Stimulated activated memory B cell treated with anti-CD40 and anti-IgM and Interleukin-4, amounts not matched to agents 10 μg/mL and 1 μg/mL and 100 μg/mL, for 72 hours (primary cell): ENCODE data around the gene NHS.

Experiments used
- ATAC-seq: fragments of 150-1000 bp; cut with Tn5 transposase; 2 replicates; pipeline ENCODE4 v1.10.0; 2021
- H3K27ac Mint-ChIP-seq: one replicate; pipeline ENCODE4 v1.8.0; 2022; ENCODE audit warnings: mild to moderate bottlenecking, mixed read lengths
- H3K27me3 Mint-ChIP-seq: one replicate; pipeline ENCODE4 v1.8.0; 2022; ENCODE audit warnings: mixed read lengths
- H3K36me3 Mint-ChIP-seq: one replicate; pipeline ENCODE4 v1.8.0; 2022; ENCODE audit warnings: mixed read lengths
- H3K4me1 Mint-ChIP-seq: one replicate; pipeline ENCODE4 v1.8.0; 2022; ENCODE audit warnings: mixed read lengths
- H3K4me3 Mint-ChIP-seq: one replicate; pipeline ENCODE4 v1.8.0; 2022; ENCODE audit warnings: mild to moderate bottlenecking, moderate library complexity, mixed read lengths
- H3K9me3 Mint-ChIP-seq: one replicate; pipeline ENCODE4 v1.8.0; 2022; ENCODE audit warnings: mixed read lengths

The NHS gene

DNA sequence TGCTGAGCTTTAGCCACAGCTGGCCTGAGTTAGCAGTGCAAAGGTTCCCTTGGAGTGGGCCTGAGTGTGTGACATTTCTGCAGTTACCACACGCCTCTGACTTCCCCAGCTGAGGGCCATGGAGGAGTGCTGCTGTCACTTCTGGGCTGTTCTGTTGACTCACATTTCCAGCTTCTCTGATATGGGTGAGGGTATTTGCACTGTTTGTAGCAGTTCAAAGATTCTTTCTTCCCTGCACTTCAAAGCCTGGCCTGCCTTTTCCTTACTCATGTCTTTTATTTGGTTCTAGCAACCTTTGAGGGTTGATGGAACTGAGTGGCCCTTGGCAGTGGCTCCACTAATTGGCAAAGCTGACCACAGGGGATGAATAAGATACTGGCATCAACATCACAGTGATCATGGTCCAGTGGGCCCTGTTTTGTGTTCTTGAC is 335.9 kb downstream of the NHS start:
- H3K36me3 Mint-ChIP-seq: no peaks in the 10 kb centered on the region
- no peak overlapping the region for H3K4me3 Mint-ChIP-seq
- H3K27ac Mint-ChIP-seq: no peak overlapping the region
- no peaks in the 10 kb centered on the region for H3K9me3 Mint-ChIP-seq
- no peaks in the 10 kb centered on the region for H3K4me1 Mint-ChIP-seq
- no peaks in the 10 kb centered on the region for H3K27me3 Mint-ChIP-seq
- no peak for ATAC-seq

DNA sequence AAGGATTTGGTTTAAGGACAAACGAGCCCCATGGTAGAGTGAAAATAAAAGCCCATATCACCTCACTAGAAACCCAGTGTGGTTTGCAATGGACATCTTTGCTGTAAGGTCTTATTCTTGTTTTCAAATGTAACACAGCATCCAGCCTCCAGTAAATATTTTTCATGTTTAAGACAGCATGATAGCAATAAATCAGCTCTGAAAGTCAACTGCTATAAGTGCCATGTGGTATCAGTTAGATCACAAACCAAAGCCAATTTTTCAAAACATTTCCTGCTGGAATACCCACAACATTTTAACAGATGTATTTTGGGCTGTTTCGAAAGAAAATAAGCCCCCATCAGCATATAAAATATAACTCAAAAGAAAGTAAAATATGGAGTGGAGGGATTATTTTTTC is 338.3 kb downstream of the NHS start:
- no peaks in the 10 kb centered on the region for H3K27me3 Mint-ChIP-seq
- no peak overlapping the region for H3K4me3 Mint-ChIP-seq
- no peaks in the 10 kb centered on the region for H3K36me3 Mint-ChIP-seq
- H3K9me3 Mint-ChIP-seq: peaks cover under 1% of the 10 kb centered on the region
- H3K27ac Mint-ChIP-seq: no peak overlapping the region
- ATAC-seq: no peak
- H3K4me1 Mint-ChIP-seq: no peaks in the 10 kb centered on the region

DNA sequence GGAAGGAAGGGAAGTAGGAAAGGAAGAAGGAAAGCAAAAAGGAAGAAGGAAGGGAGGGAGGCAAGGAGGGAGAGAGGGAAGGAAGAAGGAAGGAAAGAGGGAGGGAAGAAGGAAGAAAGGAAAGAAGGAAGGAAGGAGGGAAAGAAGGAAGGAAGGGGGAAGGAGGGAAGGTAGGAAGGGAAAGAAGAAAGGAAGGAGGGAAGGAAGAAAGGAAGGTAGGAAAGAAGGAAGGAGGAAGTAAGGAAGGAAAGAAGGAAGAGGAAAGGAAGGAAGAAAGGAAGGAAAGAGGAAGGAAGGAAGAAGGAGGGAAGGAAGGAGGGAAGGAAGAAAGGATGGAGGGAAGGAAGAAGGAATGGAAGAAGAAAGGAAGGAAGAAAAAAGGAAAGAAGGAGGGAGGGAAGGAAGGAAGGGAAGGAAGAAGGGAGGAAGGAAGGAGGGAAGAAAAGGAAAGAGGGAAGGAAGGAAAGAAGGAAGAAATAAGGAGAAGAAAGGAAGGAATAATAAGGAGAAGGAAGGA is 343.7 kb downstream of the NHS start:
- Mint-ChIP-seq H3K4me1 (no peaks in the 10 kb centered on the region), H3K4me3 (no peak overlapping the region), H3K27ac (no peak overlapping the region), H3K27me3 (no peaks in the 10 kb centered on the region), H3K36me3 (no peaks in the 10 kb centered on the region), H3K9me3 (peaks cover 7% of the 10 kb centered on the region)
- ATAC-seq: no peak

DNA sequence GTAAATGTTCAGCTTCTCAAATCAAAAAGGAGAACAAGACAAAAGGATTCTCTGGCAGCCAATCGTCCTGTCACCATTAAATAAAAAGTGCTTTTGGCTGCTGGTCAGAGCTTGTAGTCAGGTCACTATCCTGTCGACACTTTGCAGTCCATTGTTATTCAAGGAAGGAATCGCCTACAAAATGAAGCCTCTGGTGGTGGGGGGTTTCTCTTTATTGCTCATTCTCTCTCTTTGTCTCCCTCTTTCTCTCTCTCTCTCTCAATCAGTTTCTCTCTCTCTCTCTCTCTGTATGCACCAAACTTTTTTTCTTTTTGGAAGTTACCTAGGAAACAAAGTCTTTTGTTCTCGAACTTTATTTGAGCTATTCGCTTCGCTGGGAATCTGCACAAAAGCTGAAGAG is 344.7 kb downstream of the NHS start:
- Mint-ChIP-seq H3K9me3 (peaks cover 7% of the 10 kb centered on the region), H3K27ac (no peak overlapping the region), H3K4me3 (no peak overlapping the region), H3K27me3 (no peaks in the 10 kb centered on the region), H3K36me3 (no peaks in the 10 kb centered on the region), H3K4me1 (no peaks in the 10 kb centered on the region)
- no peak for ATAC-seq

DNA sequence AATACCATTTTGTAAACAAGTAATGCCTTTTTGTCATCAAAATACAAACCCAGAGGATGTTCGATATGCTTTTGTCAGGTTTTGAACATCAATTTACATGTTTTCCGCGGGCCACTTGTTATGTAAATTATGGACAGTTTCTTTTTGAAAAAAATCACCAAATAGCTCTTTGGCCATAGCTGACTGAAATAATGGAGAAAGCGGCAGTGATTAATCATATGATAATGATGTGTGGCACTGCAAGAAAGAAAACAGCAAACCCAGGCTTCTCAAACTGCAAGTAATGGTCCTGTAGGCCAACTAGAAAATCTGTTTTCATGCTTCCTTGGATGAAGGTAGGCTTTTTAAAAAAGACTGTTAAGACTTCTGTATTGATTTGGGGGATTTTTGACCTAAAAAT is 346.7 kb downstream of the NHS start:
- H3K4me3 Mint-ChIP-seq: no peak overlapping the region
- H3K4me1 Mint-ChIP-seq: no peaks in the 10 kb centered on the region
- H3K27me3 Mint-ChIP-seq: no peaks in the 10 kb centered on the region
- no peak for ATAC-seq
- H3K27ac Mint-ChIP-seq: no peak overlapping the region
- H3K9me3 Mint-ChIP-seq: peaks cover 7% of the 10 kb centered on the region
- no peaks in the 10 kb centered on the region for H3K36me3 Mint-ChIP-seq

DNA sequence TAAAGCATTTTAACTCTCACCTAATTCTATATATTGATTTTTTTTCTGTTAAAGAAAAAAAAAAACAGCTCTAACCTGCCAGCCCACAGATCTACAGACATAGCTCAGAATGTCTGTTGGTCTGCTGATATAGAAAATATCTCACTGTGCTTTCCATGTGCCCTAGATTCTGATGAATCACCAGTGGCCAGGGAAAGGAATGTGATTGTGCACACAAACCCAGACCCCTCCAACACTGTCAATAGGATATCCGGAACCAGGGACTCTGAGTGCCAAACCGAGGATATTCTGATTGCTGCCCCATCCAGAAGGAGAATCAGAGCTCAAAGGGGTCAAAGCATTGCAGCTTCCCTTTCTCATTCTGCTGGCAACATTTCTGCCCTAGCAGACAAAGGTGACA is 350.2 kb downstream of the NHS start:
- Mint-ChIP-seq H3K4me1 (no peaks in the 10 kb centered on the region), H3K27ac (no peak overlapping the region), H3K9me3 (no peaks in the 10 kb centered on the region), H3K36me3 (no peaks in the 10 kb centered on the region), H3K27me3 (no peaks in the 10 kb centered on the region), H3K4me3 (no peak overlapping the region)
- no peak for ATAC-seq

DNA sequence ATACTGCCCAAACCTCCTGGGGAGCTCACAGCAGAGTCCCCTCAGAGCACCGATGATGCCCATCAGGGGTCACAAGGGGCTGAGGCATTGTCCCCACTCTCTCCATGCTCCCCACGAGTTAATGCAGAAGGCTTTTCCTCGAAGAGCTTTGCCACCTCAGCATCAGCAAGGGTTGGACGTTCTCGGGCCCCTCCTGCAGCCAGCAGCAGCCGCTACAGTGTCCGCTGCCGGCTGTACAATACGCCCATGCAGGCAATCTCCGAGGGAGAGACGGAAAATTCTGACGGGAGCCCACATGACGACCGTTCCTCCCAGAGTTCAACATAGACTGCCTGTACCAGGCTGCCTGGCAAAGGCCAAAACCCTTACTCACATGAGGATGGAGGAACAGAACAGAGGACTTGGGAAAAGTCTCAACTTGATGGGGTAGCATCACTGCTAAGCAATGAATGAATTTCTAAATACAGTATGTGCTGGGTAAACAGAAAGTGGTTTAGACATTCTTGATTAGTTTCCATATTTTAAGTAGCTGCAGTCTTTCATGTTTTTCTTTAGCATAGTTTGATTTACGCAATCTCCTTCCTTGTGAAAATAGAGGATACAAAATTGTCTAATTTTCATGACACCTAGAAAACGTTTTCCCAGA is 357.3 kb downstream of the NHS start:
- Mint-ChIP-seq H3K4me1 (no peaks in the 10 kb centered on the region), H3K27ac (no peak overlapping the region), H3K36me3 (no peaks in the 10 kb centered on the region), H3K9me3 (no peaks in the 10 kb centered on the region), H3K4me3 (no peak overlapping the region), H3K27me3 (no peaks in the 10 kb centered on the region)
- no peak for ATAC-seq

DNA sequence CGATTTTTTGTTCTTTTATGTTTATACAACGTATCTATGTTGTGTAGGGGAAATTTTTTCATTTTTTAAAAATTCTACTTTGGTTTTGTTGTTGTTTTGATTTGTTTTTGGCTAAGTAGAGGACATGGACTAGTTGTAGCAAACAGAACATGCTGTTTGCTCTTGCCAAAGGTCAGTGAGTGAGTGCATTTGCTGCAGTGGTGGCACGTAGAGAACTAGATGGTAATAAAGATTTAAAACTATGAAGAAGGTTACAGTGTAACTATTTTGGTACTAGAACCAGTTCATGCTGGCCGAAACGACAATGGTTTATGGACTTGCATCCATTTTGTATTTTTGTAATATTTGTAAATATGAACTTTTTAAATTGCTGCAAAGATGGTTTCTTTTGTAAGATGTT is 360.4 kb downstream of the NHS start:
- Mint-ChIP-seq H3K9me3 (no peaks in the 10 kb centered on the region), H3K36me3 (no peaks in the 10 kb centered on the region), H3K27me3 (peaks cover 18% of the 10 kb centered on the region), H3K4me3 (no peak overlapping the region), H3K27ac (no peak overlapping the region), H3K4me1 (peaks cover 18% of the 10 kb centered on the region)
- ATAC-seq: no peak

DNA sequence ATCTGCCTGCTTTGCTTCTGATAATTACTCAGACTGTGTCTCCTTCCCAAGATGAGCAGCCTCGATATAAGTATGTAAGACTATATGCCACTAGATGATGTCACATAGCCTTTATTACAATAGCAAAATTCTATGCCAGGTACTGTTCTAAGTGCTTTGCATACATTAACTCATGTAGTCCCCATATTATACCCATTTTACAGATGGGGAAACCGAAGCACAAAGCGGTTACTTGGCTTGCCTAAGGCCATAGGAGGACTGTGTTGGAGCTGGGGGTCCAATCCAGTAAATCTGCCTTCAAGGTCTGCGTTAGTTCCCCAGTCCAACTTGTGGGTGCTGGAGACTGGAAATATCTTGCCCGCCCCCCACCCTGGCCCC is 361.5 kb downstream of the NHS start:
- peaks cover 18% of the 10 kb centered on the region for H3K4me1 Mint-ChIP-seq
- H3K27me3 Mint-ChIP-seq: peaks cover 18% of the 10 kb centered on the region
- no peak for ATAC-seq
- peak overlapping the region; percentile 58 for H3K4me3 Mint-ChIP-seq
- no peaks in the 10 kb centered on the region for H3K9me3 Mint-ChIP-seq
- no peak overlapping the region for H3K27ac Mint-ChIP-seq
- H3K36me3 Mint-ChIP-seq: no peaks in the 10 kb centered on the region

DNA sequence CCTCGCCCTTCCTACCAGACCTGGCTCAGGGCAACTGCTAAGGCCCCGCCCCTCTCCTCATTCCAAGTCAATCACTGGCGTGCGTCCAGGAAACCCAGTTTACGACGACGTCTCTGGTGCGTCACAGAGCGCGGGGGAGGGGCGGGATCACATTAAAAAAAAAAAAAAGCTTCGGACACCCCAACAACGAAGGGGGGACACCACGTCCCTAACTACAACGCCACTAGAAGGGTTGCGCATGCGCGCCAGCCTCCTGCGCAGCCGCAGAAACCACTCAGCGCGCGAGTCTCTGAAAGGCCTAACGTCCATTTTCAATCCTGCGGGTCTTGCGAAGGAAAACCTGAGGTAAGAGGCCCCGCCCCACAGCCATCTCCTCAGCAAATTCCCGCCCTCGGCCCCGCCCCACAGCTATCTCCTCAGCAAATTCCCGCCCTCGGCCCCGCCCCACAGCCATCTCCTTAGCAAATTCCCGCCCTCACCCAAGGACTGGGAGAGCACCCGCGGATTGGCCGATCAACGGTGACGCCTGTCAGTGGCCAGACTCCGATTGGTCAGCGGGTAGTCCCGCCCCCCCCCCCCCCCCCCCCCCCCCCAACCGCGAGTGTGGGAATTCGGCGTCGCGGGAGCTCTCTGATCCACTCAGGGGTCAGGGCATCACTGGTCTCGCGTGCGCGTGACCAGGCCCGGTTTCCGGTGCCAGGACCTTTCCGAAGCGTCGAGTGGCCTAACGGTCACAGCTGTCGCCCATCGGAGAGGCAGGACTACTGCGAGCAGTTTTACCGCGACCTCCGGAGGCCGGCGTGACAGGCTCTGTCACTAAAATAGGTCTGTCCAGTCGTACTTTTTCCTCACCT is 362.1 kb downstream of the NHS start, which contains the start of gene SCML1:
SCML1 (plus strand) TSS at position 638 of the 854 bp plus-strand sequence. CDS start 6,694 bp downstream, outside the sequence.
- Mint-ChIP-seq H3K4me1 (peaks cover 18% of the 10 kb centered on the region), H3K9me3 (no peaks in the 10 kb centered on the region)

DNA sequence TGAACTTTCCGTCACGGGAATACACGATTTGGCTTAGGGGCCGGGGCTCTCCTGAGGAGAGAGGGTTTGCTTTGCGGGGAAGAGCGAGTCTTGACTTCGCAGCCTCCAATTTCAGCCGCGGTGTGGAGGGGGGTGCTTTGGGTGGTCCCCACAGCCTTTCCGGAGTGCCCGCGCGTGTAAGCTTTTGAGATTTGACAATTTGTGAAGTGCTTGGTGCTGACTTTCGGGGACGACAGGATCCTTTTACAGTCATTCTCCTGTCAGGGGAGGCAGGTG is 362.6 kb downstream of the NHS start:
- H3K4me3 Mint-ChIP-seq: peak overlapping the region; percentile 85
- H3K36me3 Mint-ChIP-seq: no peaks in the 10 kb centered on the region
- H3K27ac Mint-ChIP-seq: peak overlapping the region; percentile 76
- H3K27me3 Mint-ChIP-seq: peaks cover 18% of the 10 kb centered on the region
- peaks cover 18% of the 10 kb centered on the region for H3K4me1 Mint-ChIP-seq
- peak; percentile 42 for ATAC-seq
- no peaks in the 10 kb centered on the region for H3K9me3 Mint-ChIP-seq

More for the DNA sequence above, 362.1 kb downstream of the NHS start, which contains the start of gene SCML1:
- peak within 1 kb of the TSS; percentile 85 for H3K4me3 Mint-ChIP-seq
- H3K27ac Mint-ChIP-seq: peak within 1 kb of the TSS; percentile 76
- H3K27me3 Mint-ChIP-seq: peaks cover 18% of the 10 kb centered on the region
- peak; percentile 93 for ATAC-seq
- no peaks in the 10 kb centered on the region for H3K36me3 Mint-ChIP-seq

DNA sequence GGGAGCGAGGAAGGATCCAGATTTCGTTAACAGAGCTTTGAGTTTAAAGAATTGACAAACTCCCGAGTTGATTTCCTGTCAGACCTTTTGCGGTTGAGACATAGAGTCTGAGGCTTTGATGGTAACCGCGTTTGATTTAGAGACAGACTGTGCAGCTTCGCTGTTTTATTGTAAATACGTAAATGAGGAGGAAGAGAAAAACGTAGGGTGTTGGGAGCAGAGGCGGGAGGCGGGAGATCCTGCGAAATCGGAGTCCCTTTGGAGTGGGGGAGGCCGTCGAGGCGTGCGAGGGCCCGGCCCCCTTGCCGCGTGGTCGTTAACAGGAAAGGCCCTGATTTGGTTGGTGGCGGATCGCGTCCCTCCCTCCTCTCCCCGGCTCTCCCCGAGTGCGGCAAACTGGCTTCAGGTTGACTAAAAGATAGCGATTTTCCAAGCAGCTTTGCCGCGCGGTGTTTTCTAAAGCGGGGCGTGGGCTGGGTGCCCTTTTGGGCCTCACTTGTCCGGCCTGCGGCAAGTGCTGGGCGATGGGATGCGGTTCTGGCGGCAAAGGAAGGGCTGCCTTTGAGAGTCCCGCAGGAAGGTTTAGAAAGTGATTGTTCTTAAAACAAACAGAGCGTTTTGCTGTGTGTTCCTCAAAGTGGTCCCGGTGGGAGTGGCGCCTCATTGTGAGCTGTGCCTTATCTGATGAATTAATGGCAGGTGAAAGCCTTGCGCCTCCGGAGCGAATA is 363.1 kb downstream of the NHS start:
- H3K36me3 Mint-ChIP-seq: no peaks in the 10 kb centered on the region

DNA sequence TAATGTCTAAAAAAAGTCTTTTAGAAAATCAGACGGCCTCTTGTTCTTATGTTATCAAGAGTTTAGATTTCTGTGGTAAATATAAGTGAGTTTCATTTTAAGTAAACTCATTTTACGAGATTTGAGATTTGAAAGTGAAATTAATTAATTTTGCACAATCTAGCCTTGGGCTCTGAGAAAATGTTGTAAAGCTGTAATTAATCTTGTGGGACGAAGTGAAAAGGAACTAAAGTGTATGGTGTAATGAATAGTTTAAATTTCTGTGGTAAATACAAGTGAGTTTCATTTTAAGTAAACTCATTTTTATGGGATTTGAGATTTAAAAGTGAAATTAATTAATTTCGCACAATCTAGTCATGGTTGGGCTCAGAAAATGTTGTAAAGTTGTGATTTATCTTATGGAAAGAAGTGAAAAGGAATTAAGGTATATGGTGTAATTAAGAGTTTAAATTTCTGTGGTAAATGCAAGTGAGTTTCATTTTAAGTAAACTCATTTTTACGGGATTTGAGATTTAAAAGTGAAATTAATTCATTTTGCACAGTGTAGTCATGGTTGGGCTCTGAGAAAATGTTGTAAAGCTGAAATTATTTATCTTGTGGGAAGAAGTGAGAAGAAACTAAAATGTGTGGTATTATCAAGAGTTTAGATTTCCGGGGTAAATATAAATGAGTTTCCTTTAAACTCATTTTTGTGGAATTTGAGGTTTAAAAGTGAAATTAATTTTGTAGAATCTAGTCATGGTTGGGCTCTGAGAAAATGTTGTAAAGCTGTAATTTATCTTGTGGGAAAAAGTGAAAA is 363.9 kb downstream of the NHS start:
- ATAC-seq: no peak
- H3K9me3 Mint-ChIP-seq: no peaks in the 10 kb centered on the region
- H3K27me3 Mint-ChIP-seq: peaks cover 18% of the 10 kb centered on the region
- H3K36me3 Mint-ChIP-seq: no peaks in the 10 kb centered on the region
- peak overlapping the region; percentile 85 for H3K4me3 Mint-ChIP-seq
- peak overlapping the region; percentile 76 for H3K27ac Mint-ChIP-seq
- peaks cover 18% of the 10 kb centered on the region for H3K4me1 Mint-ChIP-seq

More for the DNA sequence above, 363.1 kb downstream of the NHS start:
- Mint-ChIP-seq H3K4me1 (peaks cover 18% of the 10 kb centered on the region), H3K27ac (peak overlapping the region; percentile 76), H3K4me3 (peak overlapping the region; percentile 85), H3K27me3 (peaks cover 18% of the 10 kb centered on the region), H3K9me3 (no peaks in the 10 kb centered on the region)
- peak; percentile 46 for ATAC-seq

DNA sequence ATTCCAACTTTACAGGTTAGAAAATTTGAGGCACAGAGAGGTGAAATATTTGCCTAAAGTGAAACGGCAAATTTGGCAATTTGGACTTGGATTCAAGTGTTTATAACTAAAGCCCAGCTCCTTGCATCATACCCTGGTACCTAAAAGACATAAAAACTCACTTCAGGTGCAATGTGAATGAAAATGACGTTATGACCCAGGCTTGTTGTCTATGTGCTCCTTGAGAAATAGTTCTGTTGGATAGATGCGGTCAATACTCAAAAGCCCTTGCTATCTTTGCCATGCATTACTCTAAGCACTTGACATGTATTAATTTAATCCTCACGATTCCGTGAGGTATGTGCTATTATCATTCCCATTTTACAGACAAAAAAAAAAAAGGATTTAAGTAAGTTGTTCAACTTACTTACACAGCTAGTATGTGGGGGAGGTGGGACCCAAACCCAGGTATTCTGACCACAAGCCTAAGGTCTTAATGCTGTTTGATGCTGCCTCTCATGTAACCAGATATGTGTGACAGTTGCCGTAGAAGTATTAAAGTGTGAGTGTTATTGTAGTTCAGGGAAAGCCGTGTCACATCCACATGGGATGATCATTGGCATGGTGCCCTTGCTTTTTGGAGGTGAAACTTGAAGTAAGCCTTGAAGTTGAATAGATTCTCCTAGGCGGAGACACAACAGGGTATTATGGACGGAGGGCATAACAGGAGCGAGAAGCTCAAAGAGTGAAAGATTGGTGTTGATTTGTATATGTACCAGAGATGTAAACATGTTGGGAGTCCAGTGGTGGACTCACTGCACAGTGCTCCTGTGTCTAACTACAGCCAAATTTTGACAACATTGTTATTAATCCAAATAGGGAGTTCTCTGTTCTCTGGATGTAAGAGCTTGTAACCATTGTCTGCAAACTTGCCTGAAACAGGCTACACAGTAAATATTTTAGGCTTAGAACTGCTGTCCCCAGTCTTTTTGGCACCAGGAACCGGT is 365.4 kb downstream of the NHS start:
- no peak overlapping the region for H3K27ac Mint-ChIP-seq
- peaks cover 18% of the 10 kb centered on the region for H3K4me1 Mint-ChIP-seq
- H3K9me3 Mint-ChIP-seq: no peaks in the 10 kb centered on the region
- peaks cover 18% of the 10 kb centered on the region for H3K27me3 Mint-ChIP-seq
- H3K4me3 Mint-ChIP-seq: no peak overlapping the region
- no peak for ATAC-seq
- H3K36me3 Mint-ChIP-seq: no peaks in the 10 kb centered on the region
